GM03348 (cell line): ENCODE results near the gene ADAD1.

Experiments
- DNase-seq: peaks from one replicate; pipeline ENCODE4 v3.0.0; 2012; ENCODE audit warnings: low spot score

ADAD1 gene

GRCh38 chr4:122456231-122457116 lies 77.7 kb downstream of the ADAD1 start, which contains the start of gene IL2:
Gene IL2, minus strand, starts transcription at chr4:122456725. Its CDS starts 285 bp downstream, at chr4:122456440.
- no peak for DNase-seq

- no peak for DNase-seq
Measured at GRCh38 chr4:122458625-122459024, 79.8 kb downstream of the ADAD1 start.

- DNase-seq = no peak
Measured at GRCh38 chr4:122469457-122469856, 90.6 kb downstream of the ADAD1 start.

GRCh38 chr4:122475233-122475632 lies 96.4 kb downstream of the ADAD1 start:
- no peak for DNase-seq

- no peak for DNase-seq
Measured at GRCh38 chr4:122476126-122476525, 97.3 kb downstream of the ADAD1 start.

GRCh38 chr4:122476745-122477144 lies 97.9 kb downstream of the ADAD1 start:
- no peak for DNase-seq
